ENCODE measurements around the gene NOL4L. TPM values are rescaled to one million over a fixed set of nuclear protein-coding genes. Genes with fewer than 3 reads are reported as not detected.

Gene NOL4L
- total and polyA plus RNA-seq, 10 donors, result 3.4 to 45.4 (median 28.6) TPM

- intact Hi-C loops (cut with DNase I; ENCODE audit: low total_unique reads), result no loop called here
- no peak for DNase-seq
- Histone ChIP-seq H3K4me3 (no peak overlapping the region), H3K27me3 (replicated peaks in 1 of 7) (no peaks in the 10 kb centered on the region), H3K36me3 (peaks cover 0 to 39% (median 6%) of the 10 kb centered on the region in 6 donors), H3K9me3 (no peaks in the 10 kb centered on the region), H3K4me1 (peaks cover 1 to 41% (median 7%) of the 10 kb centered on the region in 6 donors), H3K27ac (peak overlapping the region in 1 of 8 donors; percentile 41)
- TF ChIP-seq POLR2A (IDR thresholded peaks at IDR 0.05) (no peak), CTCF (IDR thresholded peaks at IDR 0.05 in 8 of 11, conservative IDR thresholded peaks at IDR 0.05 in 3 of 11) (no peak), POLR2AphosphoS5 (IDR thresholded peaks at IDR 0.05) (no peak)
- WGBS, 5 donors, result 95 to 97% (median 96%) methylated on average over 4 of the region's 4 CpGs
These were observed 178.4 kb downstream of the NOL4L start for GRCh38 chr20:32406701-32407100.

GRCh38 chr20:32404017-32404416 lies 181.1 kb downstream of the NOL4L start:
- H3K36me3 ChIP-seq, result peaks cover 0 to 49% (median 6%) of the 10 kb centered on the region in 6 donors
- TF ChIP-seq CTCF (IDR thresholded peaks at IDR 0.05 in 8 of 11, conservative IDR thresholded peaks at IDR 0.05 in 3 of 11) (no peak), POLR2AphosphoS5 (IDR thresholded peaks at IDR 0.05) (no peak), POLR2A (IDR thresholded peaks at IDR 0.05) (no peak)
- 83 to 92% (median 87%) methylated on average over 2 of the region's 2 CpGs for WGBS, 5 donors
- H3K27me3 ChIP-seq (replicated peaks in 1 of 7), result no peaks in the 10 kb centered on the region
- DNase-seq, result no peak
- peaks cover 0 to 31% (median 5%) of the 10 kb centered on the region in 6 donors for H3K4me1 ChIP-seq
- no peak overlapping the region for H3K27ac ChIP-seq
- no peaks in the 10 kb centered on the region for H3K9me3 ChIP-seq
- intact Hi-C loops (cut with DNase I; ENCODE audit: low total_unique reads), result no loop called here
- no peak overlapping the region for H3K4me3 ChIP-seq

- intact Hi-C loops (cut with DNase I; ENCODE audit: low total_unique reads), result no loop called here
- WGBS, 5 donors, result 95 to 100% (median 97%) methylated on average over 1 of the region's 1 CpG
These were observed 184.7 kb downstream of the NOL4L start for GRCh38 chr20:32400476-32400875.

More at GRCh38 chr20:32400476-32400875, 184.7 kb downstream of the NOL4L start:
- TF ChIP-seq CTCF (IDR thresholded peaks at IDR 0.05 in 8 of 11, conservative IDR thresholded peaks at IDR 0.05 in 3 of 11) (no peak), POLR2A (IDR thresholded peaks at IDR 0.05) (no peak), POLR2AphosphoS5 (IDR thresholded peaks at IDR 0.05) (no peak)
- H3K27ac ChIP-seq, result no peak overlapping the region
- DNase-seq, result no peak
- peaks cover 0 to 1% (median 0%) of the 10 kb centered on the region in 8 donors for H3K9me3 ChIP-seq
- peaks cover 0 to 15% (median 0%) of the 10 kb centered on the region in 6 donors for H3K4me1 ChIP-seq
- no peak overlapping the region for H3K4me3 ChIP-seq
- peaks cover 0 to 35% (median 3%) of the 10 kb centered on the region in 6 donors for H3K36me3 ChIP-seq
- no peaks in the 10 kb centered on the region for H3K27me3 ChIP-seq (replicated peaks in 1 of 7)
